Activated CD4-positive, alpha-beta T cell treated with anti-CD3 and anti-CD28 coated beads for 36 hours (primary cell): ENCODE results near the gene PPFIA2. TPM values are rescaled to one million over a fixed set of nuclear protein-coding genes. Genes with fewer than 3 reads are reported as not detected.

Source experiments
- ATAC-seq: fragments of 200-7000 bp; cut with Tn5 transposase; one replicate; pipeline ENCODE4 v1.10.0; 2021; ENCODE audit warnings: mild to moderate bottlenecking, moderate library complexity
- CTCF ChIA-PET: fragments of 350-600 bp; sonication (Branson Sonifier 250); formaldehyde crosslinking; loops from one replicate; lab custom pipeline; 2021; ENCODE audit warnings: antibody characterized with exemption; lab: Charles Lee
- POLR2A ChIA-PET: fragments of 350-600 bp; sonication (Branson Sonifier 250); formaldehyde crosslinking; loops from one replicate; lab custom pipeline; 2021; ENCODE audit warnings: antibody characterized with exemption, inconsistent platforms; lab: Charles Lee
- DNase-seq: peaks from one replicate; pipeline ENCODE4 v3.0.0-alpha.2; 2020
- H3K27ac Mint-ChIP-seq: one replicate; pipeline ENCODE4 v1.8.0; 2021; ENCODE audit warnings: mixed read lengths
- H3K27me3 Mint-ChIP-seq: one replicate; pipeline ENCODE4 v1.8.0; 2021; ENCODE audit warnings: mixed read lengths
- H3K36me3 Mint-ChIP-seq: one replicate; pipeline ENCODE4 v1.8.0; 2021; ENCODE audit warnings: low read depth, mixed read lengths
- H3K4me1 Mint-ChIP-seq: one replicate; pipeline ENCODE4 v1.8.0; 2021; ENCODE audit warnings: mixed read lengths
- H3K4me3 Mint-ChIP-seq: one replicate; pipeline ENCODE4 v1.8.0; 2021; ENCODE audit warnings: mild to moderate bottlenecking, moderate library complexity, mixed read lengths
- H3K9me3 Mint-ChIP-seq: one replicate; pipeline ENCODE4 v1.8.0; 2021; ENCODE audit warnings: low read depth, mixed read lengths
- intact Hi-C, 2 experiments: fragments of 100-400 bp; cut with DNase I in 1 of 2; cut with micrococcal nuclease in 1 of 2; formaldehyde crosslinking; loops; one replicate each; pipeline versions ENCODE4 v1.14.2 to v1.15.1; 2022 to 2024; cut with DNase I, micrococcal nuclease
- total RNA-seq, 2 experiments: library from RNA; stranded (reverse); gene quantifications; one replicate each; pipeline ENCODE4 v1.2.3, GENCODE V29; 2021

Gene PPFIA2
- total RNA-seq, 2 experiments from 2014 or later, result not detected

- no peaks in the 10 kb centered on the region for H3K9me3 Mint-ChIP-seq
- CTCF ChIA-PET, result no interaction called here
- no peak overlapping the region for H3K4me3 Mint-ChIP-seq
Measured at GRCh38 chr12:81255456-81255855, 503.7 kb downstream of the PPFIA2 start.

GRCh38 chr12:81253360-81253759, 505.8 kb downstream of the PPFIA2 start:
- ChIA-PET POLR2A (no interaction called here), CTCF (no interaction called here)
- H3K36me3 Mint-ChIP-seq, result no peaks in the 10 kb centered on the region
- no peaks in the 10 kb centered on the region for H3K27me3 Mint-ChIP-seq
- H3K27ac Mint-ChIP-seq, result no peak overlapping the region
- no peaks in the 10 kb centered on the region for H3K4me1 Mint-ChIP-seq
- intact Hi-C loops, result no loop called here
- H3K9me3 Mint-ChIP-seq, result no peaks in the 10 kb centered on the region
- ATAC-seq (no peak), DNase-seq (no peak)
- no peak overlapping the region for H3K4me3 Mint-ChIP-seq

More at GRCh38 chr12:81255456-81255855, 503.7 kb downstream of the PPFIA2 start:
- intact Hi-C loops, result no loop called here
- H3K36me3 Mint-ChIP-seq, result no peaks in the 10 kb centered on the region
- no peaks in the 10 kb centered on the region for H3K4me1 Mint-ChIP-seq
- H3K27me3 Mint-ChIP-seq, result no peaks in the 10 kb centered on the region
- H3K27ac Mint-ChIP-seq, result no peak overlapping the region
- ATAC-seq (no peak), DNase-seq (no peak)
- POLR2A ChIA-PET, result no interaction called here

- Mint-ChIP-seq H3K36me3 (no peaks in the 10 kb centered on the region), H3K9me3 (no peaks in the 10 kb centered on the region), H3K4me1 (no peaks in the 10 kb centered on the region), H3K4me3 (no peak overlapping the region), H3K27ac (no peak overlapping the region), H3K27me3 (no peaks in the 10 kb centered on the region)
- DNase-seq (no peak), ATAC-seq (no peak)
- POLR2A ChIA-PET, result no interaction called here
- CTCF ChIA-PET, result no interaction called here
- intact Hi-C loops, result no loop called here
Measured at GRCh38 chr12:81252228-81252627, 506.9 kb downstream of the PPFIA2 start.

- ATAC-seq (no peak), DNase-seq (no peak)
- no peaks in the 10 kb centered on the region for H3K9me3 Mint-ChIP-seq
- no peaks in the 10 kb centered on the region for H3K27me3 Mint-ChIP-seq
- no peaks in the 10 kb centered on the region for H3K36me3 Mint-ChIP-seq
- no peak overlapping the region for H3K27ac Mint-ChIP-seq
- intact Hi-C loops, result no loop called here
- no peaks in the 10 kb centered on the region for H3K4me1 Mint-ChIP-seq
- ChIA-PET POLR2A (no interaction called here), CTCF (interaction anchor here (1.1 kb wide), 1 partner anchor 16 kb away, joined by 3 read pairs; no protein-coding TSS in a partner anchor)
- H3K4me3 Mint-ChIP-seq, result no peak overlapping the region
Measured at GRCh38 chr12:81249976-81250375, 509.2 kb downstream of the PPFIA2 start.

- Mint-ChIP-seq H3K4me1 (no peaks in the 10 kb centered on the region), H3K27ac (no peak overlapping the region), H3K9me3 (no peaks in the 10 kb centered on the region), H3K27me3 (no peaks in the 10 kb centered on the region), H3K36me3 (no peaks in the 10 kb centered on the region), H3K4me3 (no peak overlapping the region)
- ChIA-PET CTCF (no interaction called here), POLR2A (no interaction called here)
- DNase-seq (no peak), ATAC-seq (no peak)
- intact Hi-C loops, result no loop called here
Measured at GRCh38 chr12:81245907-81246570, 513.1 kb downstream of the PPFIA2 start.

- no peaks in the 10 kb centered on the region for H3K27me3 Mint-ChIP-seq
- no peak for ATAC-seq
- no peak overlapping the region for H3K27ac Mint-ChIP-seq
- H3K4me1 Mint-ChIP-seq, result no peaks in the 10 kb centered on the region
- no peak overlapping the region for H3K4me3 Mint-ChIP-seq
- H3K9me3 Mint-ChIP-seq, result no peaks in the 10 kb centered on the region
- no peaks in the 10 kb centered on the region for H3K36me3 Mint-ChIP-seq
- POLR2A ChIA-PET, result no interaction called here
- intact Hi-C loops, result no loop called here
- CTCF ChIA-PET, result no interaction called here
- DNase-seq, result no peak
Measured at GRCh38 chr12:81245458-81245857, 513.7 kb downstream of the PPFIA2 start.

GRCh38 chr12:81231574-81232368, 527.4 kb downstream of the PPFIA2 start:
- DNase-seq, result no peak
- peaks cover 1% of the 10 kb centered on the region for H3K9me3 Mint-ChIP-seq
- intact Hi-C loops, result no loop called here

GRCh38 chr12:81229759-81230158, 529.4 kb downstream of the PPFIA2 start:
- Mint-ChIP-seq H3K4me3 (no peak overlapping the region), H3K9me3 (peaks cover 4% of the 10 kb centered on the region), H3K27ac (no peak overlapping the region), H3K4me1 (no peaks in the 10 kb centered on the region), H3K36me3 (no peaks in the 10 kb centered on the region), H3K27me3 (no peaks in the 10 kb centered on the region)
- ATAC-seq (no peak), DNase-seq (no peak)
- intact Hi-C loops, result no loop called here
- CTCF ChIA-PET, result no interaction called here
- POLR2A ChIA-PET, result no interaction called here

More at GRCh38 chr12:81231574-81232368, 527.4 kb downstream of the PPFIA2 start:
- Mint-ChIP-seq H3K27ac (no peak overlapping the region), H3K27me3 (no peaks in the 10 kb centered on the region), H3K36me3 (no peaks in the 10 kb centered on the region), H3K4me1 (no peaks in the 10 kb centered on the region), H3K4me3 (no peak overlapping the region)
- no peak for ATAC-seq
- CTCF ChIA-PET, result no interaction called here
- POLR2A ChIA-PET, result no interaction called here

- Mint-ChIP-seq H3K36me3 (no peaks in the 10 kb centered on the region), H3K4me3 (no peak overlapping the region), H3K27ac (no peak overlapping the region), H3K9me3 (peaks cover 4% of the 10 kb centered on the region), H3K4me1 (no peaks in the 10 kb centered on the region), H3K27me3 (no peaks in the 10 kb centered on the region)
- ATAC-seq (no peak), DNase-seq (no peak)
- intact Hi-C loops, result no loop called here
- POLR2A ChIA-PET, result no interaction called here
- CTCF ChIA-PET, result no interaction called here
Measured at GRCh38 chr12:81224626-81225025, 534.5 kb downstream of the PPFIA2 start.

- ATAC-seq, result no peak
- H3K4me1 Mint-ChIP-seq, result no peaks in the 10 kb centered on the region
- POLR2A ChIA-PET, result no interaction called here
Measured at GRCh38 chr12:81222846-81223592, 536.1 kb downstream of the PPFIA2 start.

GRCh38 chr12:81221681-81222080, 537.5 kb downstream of the PPFIA2 start:
- H3K4me3 Mint-ChIP-seq, result no peak overlapping the region
- H3K27ac Mint-ChIP-seq, result no peak overlapping the region
- H3K36me3 Mint-ChIP-seq, result no peaks in the 10 kb centered on the region
- no peaks in the 10 kb centered on the region for H3K4me1 Mint-ChIP-seq
- intact Hi-C loops, result no loop called here
- ChIA-PET POLR2A (no interaction called here), CTCF (no interaction called here)
- no peaks in the 10 kb centered on the region for H3K27me3 Mint-ChIP-seq
- H3K9me3 Mint-ChIP-seq, result peaks cover 3% of the 10 kb centered on the region
- ATAC-seq, result no peak
- DNase-seq, result no peak

More at GRCh38 chr12:81222846-81223592, 536.1 kb downstream of the PPFIA2 start:
- intact Hi-C loops, result no loop called here
- peaks cover 4% of the 10 kb centered on the region for H3K9me3 Mint-ChIP-seq
- no peak overlapping the region for H3K4me3 Mint-ChIP-seq
- no peaks in the 10 kb centered on the region for H3K27me3 Mint-ChIP-seq
- H3K36me3 Mint-ChIP-seq, result no peaks in the 10 kb centered on the region
- DNase-seq, result no peak
- CTCF ChIA-PET, result no interaction called here
- H3K27ac Mint-ChIP-seq, result no peak overlapping the region
